GM19023 (cell line): ENCODE measurements around the gene TYK2.
"Not testable (repeated sequence)": the region's sequence is repeated elsewhere in the genome, so short reads cannot be mapped to it uniquely, and the experiment has no call there.

ENCODE experiments used
- ATAC-seq: cut with Tn5 transposase; IDR thresholded peaks from one replicate; pipeline ENCODE4 v1.9.1; 2021; ENCODE audit warnings: mild to moderate bottlenecking, moderate library complexity; ENCODE audit not compliant: unreplicated experiment

TYK2 gene

GRCh38 chr19:10378124-10378523, 2.2 kb downstream of the TYK2 start:
- no peak for ATAC-seq

DNA sequence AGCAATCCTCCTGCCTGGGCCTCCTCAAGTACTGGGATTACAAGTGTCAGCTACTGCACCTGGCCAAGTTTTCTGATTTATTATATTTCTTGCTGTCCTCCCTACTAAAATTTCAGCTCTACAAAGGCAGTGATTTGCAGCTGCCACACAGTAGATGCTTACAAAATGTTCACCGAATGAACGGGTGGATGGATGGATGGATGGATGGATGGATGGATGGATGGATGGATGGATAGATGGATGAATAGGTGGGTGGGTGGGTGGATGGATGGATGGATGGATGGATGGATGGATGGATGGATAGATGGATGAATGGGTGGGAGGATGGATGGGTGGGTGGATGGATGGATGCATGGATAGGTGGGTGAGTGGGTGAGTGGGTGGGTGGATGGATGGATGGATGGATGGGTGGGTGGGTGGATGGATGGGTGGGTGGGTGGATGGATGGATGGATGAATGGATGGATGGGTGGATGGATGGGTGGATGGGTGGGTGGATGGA, 3.2 kb downstream of the TYK2 start:
- ATAC-seq = not testable (repeated sequence)

GRCh38 chr19:10374931-10375330, 5.4 kb downstream of the TYK2 start:
- ATAC-seq = no peak

DNA sequence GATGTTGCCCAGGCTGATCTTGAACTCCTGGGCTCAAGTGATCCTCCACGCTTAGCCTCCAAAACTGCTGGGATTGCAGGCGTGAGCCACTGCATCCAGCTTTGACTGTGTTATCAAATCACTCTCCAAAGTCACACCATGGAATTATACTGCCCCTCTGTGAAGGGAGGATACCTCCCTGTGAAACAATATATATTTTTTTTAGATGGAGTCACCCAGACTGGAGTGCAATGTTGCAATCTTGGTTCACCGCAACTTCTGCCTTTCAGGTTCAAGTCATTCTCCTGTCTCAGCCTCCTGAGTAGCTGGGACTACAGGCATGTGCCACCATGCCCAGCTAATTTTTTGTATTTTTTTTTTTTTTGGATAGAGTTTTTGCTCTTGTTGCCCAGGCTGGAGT, 7.7 kb downstream of the TYK2 start:
- no peak for ATAC-seq

GRCh38 chr19:10368101-10368803, 12.1 kb downstream of the TYK2 start:
- no peak for ATAC-seq

DNA sequence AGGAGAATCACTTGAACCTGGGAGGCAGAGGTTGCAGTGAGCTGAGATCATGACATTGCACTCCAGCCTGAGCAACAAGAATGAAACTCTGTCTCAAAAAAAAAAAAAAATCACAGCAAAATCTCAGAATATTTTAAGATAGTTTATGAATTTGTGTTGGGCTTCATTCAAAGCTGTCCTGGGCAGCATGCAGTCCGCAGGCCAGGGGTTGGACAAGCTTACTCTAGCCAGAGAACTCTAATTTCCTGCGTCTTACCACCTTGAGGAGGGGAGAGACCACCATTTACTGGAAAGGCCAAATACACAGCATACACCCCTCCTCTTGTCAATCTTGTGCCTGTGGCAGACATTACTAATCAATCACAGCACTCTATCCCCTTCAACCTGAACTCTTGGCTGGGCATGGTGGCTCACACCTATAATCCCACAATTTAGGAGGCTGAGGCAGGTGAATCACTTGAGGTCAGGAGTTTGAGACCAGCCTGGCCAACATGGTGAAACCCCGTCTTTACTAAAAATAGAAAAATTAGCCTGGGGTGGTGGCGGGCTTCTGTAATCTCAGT, 13.3 kb downstream of the TYK2 start:
- not testable (repeated sequence) for ATAC-seq

- no peak for ATAC-seq
Measured at GRCh38 chr19:10365518-10365917, 14.9 kb downstream of the TYK2 start.

DNA sequence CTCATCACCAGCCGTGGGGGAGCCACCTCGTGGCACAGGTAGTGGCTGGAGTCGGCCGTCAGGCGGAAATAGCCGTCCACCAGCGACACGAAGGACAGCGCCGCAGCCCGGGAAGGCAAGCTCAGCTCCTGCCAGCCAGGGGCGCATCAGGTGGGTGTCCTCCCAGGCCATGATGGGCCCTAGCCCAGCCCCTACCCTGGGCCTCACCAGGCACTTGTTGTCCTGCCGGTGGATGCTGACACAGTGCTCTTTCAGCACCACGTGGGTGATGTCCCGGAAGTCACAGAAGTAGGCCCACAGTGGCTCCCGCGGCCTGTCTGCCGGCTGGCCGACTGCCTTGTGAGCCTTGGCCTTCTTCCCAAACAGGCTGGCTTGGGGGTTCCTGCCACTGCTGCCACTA, 15.7 kb downstream of the TYK2 start:
- no peak for ATAC-seq

- ATAC-seq = no peak
Measured at GRCh38 chr19:10363789-10364281, 16.5 kb downstream of the TYK2 start.

GRCh38 chr19:10362259-10362658, 18.1 kb downstream of the TYK2 start:
- ATAC-seq = no peak

- no peak for ATAC-seq
Measured at GRCh38 chr19:10361569-10362011, 18.8 kb downstream of the TYK2 start.

- no peak for ATAC-seq
Measured at GRCh38 chr19:10356431-10356830, 23.9 kb downstream of the TYK2 start.

- no peak for ATAC-seq
Measured at GRCh38 chr19:10353793-10354391, 26.5 kb downstream of the TYK2 start.

- ATAC-seq = no peak
Measured at GRCh38 chr19:10352764-10353671, 27.4 kb downstream of the TYK2 start.

- ATAC-seq = no peak
Measured at GRCh38 chr19:10346509-10346908, 33.9 kb downstream of the TYK2 start.

GRCh38 chr19:10344780-10345179, 35.6 kb downstream of the TYK2 start:
- ATAC-seq = no peak

DNA sequence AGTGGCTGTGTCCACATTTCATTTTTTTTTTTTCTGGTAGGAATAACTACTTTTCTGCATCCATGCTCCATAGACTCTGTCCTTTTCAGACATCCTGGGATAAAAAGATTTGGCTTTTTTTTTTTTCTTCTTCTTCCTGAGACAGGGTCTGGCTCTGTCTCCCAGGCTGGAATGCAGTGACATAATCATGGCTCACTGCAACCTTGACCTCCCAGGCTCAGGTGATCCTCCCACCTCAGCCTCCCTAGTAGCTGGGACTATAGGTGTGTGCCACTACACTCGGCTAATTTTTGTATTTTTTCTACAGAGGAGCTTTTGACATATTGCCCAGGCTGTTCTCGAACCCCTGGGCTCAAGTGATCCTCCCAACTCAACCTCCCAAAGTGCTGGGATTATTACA, 36.9 kb downstream of the TYK2 start:
- ATAC-seq = no peak

DNA sequence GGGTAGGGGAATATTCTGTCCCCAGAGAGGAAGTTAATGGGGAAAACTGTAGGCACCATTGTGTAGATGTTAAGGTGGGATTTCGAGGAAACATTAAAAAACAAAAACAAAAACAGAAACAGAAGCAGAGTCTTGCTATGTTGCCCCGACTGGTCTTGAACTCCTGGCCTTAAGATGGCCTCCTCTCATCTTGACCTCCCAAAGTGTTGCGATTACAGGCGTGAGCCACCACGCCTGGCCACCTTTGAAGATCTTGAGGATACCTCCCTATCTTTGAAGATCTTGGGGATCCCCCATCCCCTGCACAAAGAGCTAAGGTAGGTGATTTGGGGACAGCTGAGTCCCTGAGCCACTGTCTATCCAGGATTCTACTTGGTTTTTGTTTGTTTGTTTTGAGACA, 40.4 kb downstream of the TYK2 start:
- ATAC-seq = no peak

GRCh38 chr19:10339380-10339960, 40.9 kb downstream of the TYK2 start, which contains the start of gene ICAM3:
ICAM3 (minus strand) TSS chr19:10339624; CDS start chr19:10339614, 10 bp downstream.
- no peak for ATAC-seq

- ATAC-seq = no peak
Measured at GRCh38 chr19:10338940-10339339, 41.4 kb downstream of the TYK2 start.
